GM23248 (cell line): Measurements from ENCODE around the gene PHF21A.

Experiments used
- EZH2 ChIP-seq: fragments of 200-600 bp; sonication (generic); IDR thresholded peaks from 2 replicates; pipeline ENCODE4 v1.6.1; 2018; ENCODE audit warnings: antibody characterized with exemption, mild to moderate bottlenecking; ENCODE audit not compliant: insufficient read depth, poor library complexity, severe bottlenecking
- EZH2phosphoT487 ChIP-seq: fragments of 200-600 bp; sonication (generic); IDR thresholded peaks from 2 replicates; pipeline ENCODE4 v1.6.1; 2018; ENCODE audit warnings: antibody characterized with exemption, moderate library complexity, mild to moderate bottlenecking, low read depth; ENCODE audit not compliant: insufficient read depth

GRCh38 chr11:45959851-45960250 is 161.4 kb downstream of the PHF21A start:
- TF ChIP-seq EZH2phosphoT487 (peak; percentile 77; the same call in 1 of the 2 replicates), EZH2 (no peak)
